T-helper 1 cell treated with Interleukin-12 subunit alpha and Interleukin-12 subunit beta and Interleukin-4 antibody, amounts not matched to agents 30 ng/mL and 1 ng/mL, for 36 hours (primary cell): ENCODE data around the gene TBATA. TPM values are rescaled to one million over a fixed set of nuclear protein-coding genes. Genes with fewer than 3 reads are reported as not detected.

Source experiments
- intact Hi-C: fragments of 100-400 bp; cut with micrococcal nuclease; formaldehyde crosslinking; loops from one replicate; pipeline ENCODE4 v1.15.1; 2024
- total RNA-seq: library from RNA; stranded (reverse); gene quantifications from 2 replicates; pipeline ENCODE4 v1.2.3, GENCODE V29; 2022

TBATA gene
- total RNA-seq, 1 donor from 2014 or later: not detected

DNA sequence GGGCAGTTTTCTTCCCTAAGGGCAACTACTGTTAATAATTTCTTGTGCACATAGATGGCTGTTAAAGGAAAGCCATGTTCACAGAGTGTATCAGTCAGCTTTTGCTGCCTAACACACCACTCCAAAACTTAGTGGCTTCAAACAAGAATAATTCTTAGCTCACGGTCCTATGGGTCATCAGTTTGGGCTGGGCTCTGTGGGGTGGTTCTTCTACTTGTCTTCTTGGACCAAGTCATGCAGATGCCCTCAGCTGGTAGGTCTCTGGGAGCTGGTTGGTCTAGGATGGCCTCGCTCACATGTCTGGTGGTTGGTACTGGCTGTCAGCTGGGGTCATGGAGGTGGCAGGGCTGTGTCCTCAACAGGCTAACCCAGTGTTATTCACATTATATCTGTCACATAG is 39.6 kb downstream of the TBATA start:
- intact Hi-C loops: no loop called here

DNA sequence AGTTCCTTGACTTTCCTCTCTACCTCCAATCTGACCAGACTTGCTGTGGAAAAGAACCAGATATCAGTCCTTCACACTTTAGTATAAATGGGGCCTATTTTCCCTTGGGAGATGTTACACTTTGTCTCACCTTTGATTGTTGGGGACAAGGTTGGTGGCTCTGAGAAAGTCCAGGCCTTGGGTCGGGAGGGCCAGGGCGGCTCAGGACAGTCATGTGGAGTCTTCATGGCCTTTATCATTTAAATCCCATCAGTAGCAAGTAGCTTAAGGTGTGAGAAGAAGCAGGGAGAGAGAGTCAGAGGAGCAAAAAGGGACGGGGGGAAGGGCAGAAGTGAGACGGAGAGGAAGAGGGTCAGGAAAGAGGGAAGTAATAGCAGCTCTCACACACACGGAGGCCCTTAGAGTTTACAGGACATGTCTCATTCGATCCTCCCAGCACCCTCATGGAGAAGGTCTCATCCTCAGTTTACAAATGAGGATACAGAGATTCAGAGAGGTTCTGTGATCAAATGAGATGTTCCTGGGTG is 40.5 kb downstream of the TBATA start:
- intact Hi-C loops: no loop called here

DNA sequence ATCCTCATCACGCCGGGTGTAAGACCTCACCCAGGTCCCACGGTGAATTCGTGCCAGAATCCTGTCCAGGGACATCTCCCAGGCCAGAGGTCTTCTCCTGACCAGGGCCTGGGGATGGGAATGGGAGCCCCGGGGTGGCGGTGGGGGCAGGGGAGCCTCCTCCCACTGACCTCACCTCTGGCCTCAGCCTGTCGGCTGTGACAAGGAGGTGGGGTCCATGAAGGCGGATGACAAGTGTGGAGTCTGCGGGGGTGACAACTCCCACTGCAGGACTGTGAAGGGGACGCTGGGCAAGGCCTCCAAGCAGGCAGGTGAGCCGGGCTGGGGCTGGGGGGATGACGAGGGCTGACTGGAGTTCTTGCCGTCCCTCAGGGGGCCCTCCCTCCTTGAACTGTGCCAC is 41.3 kb downstream of the TBATA start:
- intact Hi-C loops: no loop called here

GRCh38 chr10:70743430-70743788 is 41.8 kb downstream of the TBATA start:
- intact Hi-C loops: no loop called here

- intact Hi-C loops: no loop called here
These were observed 42.4 kb downstream of the TBATA start for GRCh38 chr10:70742537-70743429.

DNA sequence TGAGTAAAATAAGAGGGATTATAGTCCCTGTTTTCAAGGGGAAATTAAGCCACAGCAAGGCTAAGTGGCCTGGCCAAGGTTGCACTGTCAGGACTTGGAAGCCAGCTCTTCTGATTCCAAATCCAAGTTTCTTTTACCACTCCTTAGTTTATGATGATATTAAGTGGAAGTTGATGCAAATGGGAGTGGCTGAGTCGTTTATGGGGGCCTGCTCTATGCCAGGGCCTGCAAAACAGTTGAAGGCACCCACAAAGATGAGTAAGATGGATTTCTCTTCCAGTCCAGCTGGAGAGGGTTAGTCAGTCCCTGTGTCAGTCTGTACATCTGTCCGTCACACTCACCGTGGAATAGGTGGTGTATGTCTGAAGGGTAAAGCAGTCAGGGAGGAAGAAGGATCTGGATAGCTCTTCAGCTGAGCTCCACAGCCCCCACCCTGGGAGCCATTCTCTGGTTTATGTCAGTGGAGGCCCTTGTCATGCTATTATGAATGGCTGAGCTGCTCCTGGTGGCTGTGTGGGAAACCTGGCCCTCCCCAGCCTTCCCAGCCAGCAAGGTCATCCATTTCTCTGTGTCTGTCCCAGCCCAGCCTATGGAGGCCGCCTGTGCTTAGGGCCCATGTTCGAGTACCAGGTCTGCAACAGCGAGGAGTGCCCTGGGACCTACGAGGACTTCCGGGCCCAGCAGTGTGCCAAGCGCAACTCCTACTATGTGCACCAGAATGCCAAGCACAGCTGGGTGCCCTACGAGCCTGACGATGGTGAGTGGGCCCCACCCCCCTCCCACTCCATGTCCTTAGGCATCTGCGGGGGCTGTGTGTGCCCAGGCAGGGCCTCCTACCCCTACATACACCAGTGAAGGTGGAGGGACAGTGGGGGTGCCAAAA is 44.5 kb downstream of the TBATA start:
- intact Hi-C loops: no loop called here

- intact Hi-C loops: no loop called here
These were observed 46.4 kb downstream of the TBATA start for GRCh38 chr10:70738761-70739121.

GRCh38 chr10:70738006-70738760 is 47.0 kb downstream of the TBATA start:
- intact Hi-C loops: no loop called here

GRCh38 chr10:70737250-70737649 is 47.9 kb downstream of the TBATA start:
- intact Hi-C loops: no loop called here

DNA sequence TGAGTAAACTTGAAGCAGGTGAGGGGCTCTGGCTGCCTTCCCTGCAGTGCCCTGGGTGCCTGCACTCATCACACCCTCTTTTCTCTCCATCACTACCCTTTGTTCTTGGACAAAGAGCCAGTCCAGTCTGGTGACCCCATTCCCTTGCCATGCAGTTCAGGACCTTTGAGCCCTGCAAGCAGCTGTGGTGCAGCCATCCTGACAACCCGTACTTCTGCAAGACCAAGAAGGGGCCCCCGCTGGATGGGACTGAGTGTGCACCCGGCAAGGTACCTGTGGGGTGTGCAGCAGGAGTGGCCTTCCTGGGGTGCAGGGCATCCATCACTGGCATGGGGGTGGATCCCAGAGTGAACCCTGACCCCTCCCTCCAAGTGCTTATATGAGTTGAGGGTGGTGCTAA is 48.7 kb downstream of the TBATA start:
- intact Hi-C loops: no loop called here

DNA sequence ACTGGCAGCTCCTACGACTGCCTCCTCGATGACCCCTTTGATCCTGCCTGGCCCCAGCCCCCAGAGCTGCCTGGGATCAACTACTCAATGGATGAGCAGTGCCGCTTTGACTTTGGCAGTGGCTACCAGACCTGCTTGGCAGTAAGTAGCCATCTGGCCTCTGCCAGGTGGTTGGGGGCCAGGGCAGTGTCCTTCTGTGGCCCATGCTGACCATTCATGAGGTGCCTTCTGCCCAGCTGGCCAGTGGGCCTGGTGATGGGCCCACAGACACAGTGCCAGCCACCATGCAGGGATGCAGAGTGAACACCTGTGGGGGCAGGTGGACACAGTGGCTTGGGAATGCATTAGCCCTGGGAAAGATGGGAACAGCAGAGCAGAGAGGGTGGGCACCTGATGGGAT is 50.0 kb downstream of the TBATA start:
- intact Hi-C loops: no loop called here

DNA sequence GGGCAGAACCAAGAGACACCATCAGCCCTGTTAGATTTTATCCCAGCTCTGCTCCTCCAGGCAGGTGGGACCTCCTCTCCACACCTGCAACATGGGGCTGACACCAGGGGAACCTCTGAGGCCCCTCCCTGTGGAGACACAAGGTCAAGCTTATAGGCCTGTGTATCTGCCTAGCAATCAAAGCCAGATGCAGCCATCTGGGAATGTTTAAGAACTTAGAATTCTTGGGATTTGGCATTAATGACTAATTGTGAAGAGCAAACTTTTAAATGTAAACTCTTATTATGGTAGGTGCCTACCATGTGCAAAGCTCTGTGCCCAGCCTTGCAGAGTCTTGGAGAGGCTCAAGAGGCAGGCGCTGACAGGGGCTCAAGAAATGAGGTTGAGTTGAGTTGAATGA is 52.1 kb downstream of the TBATA start:
- intact Hi-C loops: no loop called here

DNA sequence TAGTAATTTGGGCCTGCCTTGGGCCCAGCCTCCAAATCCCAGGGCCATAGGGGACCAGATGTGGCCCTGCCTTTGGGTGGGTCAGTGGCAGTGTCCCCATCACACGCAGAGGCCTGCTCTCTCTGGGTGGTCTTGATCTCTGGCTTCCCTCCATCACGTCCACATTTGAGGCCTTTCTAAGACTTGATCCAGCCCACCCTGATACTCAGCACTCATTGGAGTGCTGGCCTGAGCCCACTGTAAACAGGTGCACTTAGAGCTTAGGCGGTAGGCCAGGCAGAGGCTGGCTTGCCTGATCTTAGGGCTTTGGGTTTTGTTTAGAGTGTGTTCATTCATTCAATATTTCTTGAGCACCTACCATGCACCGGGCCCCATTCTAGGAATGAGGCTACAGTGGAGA is 52.6 kb downstream of the TBATA start:
- intact Hi-C loops: no loop called here

DNA sequence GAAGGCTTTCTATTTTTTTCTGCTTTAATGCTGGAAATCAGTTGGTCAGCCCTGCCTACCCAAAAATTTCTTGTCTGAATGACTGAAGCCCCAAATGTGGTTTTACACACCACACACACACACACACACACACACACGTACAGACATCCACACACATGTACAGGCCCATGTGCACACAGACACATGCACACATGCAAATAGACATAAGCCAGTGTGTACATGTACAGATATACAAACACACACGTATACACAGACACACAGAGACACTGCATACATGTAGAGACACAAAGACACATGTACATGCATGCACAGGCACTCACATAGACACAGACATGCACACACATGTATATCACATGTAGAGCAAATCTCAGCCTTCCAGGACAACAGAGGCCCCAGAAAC is 54.2 kb downstream of the TBATA start:
- intact Hi-C loops: no loop called here

- intact Hi-C loops: no loop called here
These were observed 55.3 kb downstream of the TBATA start for GRCh38 chr10:70729763-70730357.

GRCh38 chr10:70728328-70728727 is 56.8 kb downstream of the TBATA start:
- intact Hi-C loops: no loop called here

DNA sequence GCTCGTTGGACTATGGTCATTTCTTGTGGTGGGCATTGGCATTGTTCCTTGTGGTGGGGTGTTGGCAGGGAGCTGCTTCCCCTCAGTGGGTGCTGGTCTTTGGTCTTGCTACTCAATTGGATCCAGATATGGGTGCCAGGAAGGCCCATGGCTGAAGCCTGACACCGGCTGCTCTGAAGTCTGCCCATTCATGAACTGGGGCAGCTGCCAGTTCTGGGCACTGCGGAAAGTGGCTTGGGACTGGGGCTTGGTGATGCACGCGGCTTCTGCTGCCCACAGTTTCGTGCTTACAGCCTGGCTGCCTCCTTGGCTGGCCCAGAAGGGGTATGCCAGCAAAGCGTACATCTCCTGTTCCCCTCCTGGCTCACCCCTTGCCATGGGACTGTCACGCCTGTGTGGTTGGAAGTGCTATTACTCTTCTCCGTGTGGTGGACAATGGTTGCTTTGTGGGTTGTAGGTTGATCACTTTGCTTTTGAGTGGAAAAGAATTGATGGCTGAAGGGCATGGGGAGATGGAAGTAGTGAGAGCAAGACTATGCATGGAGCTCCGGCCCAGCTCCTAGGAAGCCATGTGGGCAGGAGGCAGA is 58.2 kb downstream of the TBATA start:
- intact Hi-C loops: no loop called here

DNA sequence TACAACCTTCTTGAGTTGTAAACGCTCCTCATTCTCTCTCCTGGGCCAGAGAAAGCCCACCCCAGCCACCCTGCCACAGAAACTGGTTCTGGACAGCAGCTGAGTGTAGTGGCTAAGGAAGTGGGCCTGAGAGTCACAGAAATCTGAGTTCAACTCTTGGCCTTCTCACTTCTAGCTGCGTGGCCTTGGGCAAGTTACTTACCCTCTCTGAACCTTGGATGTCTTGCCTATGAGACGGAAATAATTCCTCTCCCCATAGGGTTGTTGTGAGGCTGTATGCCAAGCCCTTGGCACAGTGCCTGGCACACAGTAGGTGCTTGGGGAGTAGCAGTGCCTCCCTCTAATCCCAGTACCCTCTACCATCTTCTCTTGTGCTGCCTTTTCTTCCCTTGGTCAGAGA is 61.4 kb downstream of the TBATA start:
- intact Hi-C loops: no loop called here

- intact Hi-C loops: no loop called here
These were observed 62.3 kb downstream of the TBATA start for GRCh38 chr10:70722820-70723424.
